Measurements from ENCODE around the gene RBM42.
A peak's percentile ranks its signal among the peaks of the same experiment; 100 is the strongest.

The RBM42 gene

DNA sequence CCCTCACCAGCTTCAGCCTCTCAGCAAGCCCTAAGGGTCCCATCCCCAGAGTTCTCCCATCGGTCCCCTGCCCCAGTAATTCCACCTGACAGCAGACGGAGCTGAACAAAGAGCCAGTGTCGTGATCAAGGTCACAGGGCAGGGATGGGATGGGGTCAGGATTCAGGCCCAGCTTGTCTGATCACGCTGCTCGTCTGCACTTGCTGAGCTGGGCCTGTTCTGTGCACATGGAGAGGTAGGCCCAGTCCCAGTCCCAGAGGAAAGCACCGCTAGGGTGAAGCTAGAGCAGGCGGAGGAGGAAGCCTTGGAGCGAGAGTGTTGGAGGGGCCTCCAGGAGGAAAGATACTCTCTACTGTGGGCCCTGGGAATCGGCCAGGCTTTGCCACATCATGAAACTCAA is 7.1 kb upstream of the RBM42 start:
- no peak for DNase-seq (ENCODE audit: low read depth in 2 of 2)

DNA sequence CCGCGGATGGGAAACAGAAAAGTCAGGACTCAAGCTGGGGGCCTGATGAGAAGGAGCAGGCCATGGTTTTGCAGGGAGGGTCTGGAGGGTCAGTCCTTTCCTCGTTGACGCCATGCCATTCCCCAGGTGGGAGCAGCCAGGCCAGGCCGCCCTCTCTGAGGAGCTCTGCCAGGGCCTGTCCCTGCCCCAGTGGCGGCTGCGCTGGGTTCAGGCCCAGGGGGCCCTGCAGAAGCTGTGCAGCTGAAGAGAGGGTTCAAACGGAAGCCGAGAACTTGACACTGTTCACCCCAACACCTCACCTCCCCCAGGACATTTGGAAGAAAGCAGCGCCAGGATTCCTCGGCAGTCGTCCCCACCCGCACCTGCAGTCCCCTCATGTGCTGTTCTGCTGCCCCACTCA is 6.1 kb upstream of the RBM42 start:
- no peak for DNase-seq (ENCODE audit: low read depth in 2 of 2)

DNA sequence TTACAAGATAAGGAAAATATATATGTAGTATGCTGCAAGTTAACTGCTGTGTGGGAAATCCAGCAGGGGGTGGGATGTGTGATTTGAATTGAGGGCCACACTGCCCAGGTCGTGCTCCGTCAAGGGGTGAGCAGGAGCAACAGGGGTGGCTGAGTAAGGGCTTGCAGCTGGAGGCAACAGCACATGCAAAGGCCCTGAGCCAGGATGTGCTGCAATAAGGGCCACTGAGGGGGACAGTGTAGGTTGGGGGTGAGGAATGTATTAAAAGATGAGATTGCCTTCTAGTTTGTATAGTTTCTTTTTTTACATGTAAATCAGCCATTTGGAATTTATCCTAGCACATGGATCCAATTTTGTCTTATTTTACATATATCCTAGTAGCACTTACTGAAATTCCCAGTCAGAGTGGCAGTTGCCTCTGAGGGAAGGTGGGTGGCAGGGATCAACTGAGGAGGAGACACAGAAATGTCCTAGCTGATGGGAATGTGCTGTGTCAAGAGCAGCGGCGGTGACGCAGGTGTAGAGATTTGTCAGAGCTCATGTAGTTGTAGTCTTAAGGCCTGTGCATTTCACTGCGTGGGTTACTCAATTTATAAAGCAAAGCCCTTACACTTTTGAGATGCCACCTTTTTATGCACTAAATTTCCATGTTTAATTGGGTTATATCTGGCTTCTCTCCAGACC is 5.4 kb upstream of the RBM42 start:
- DNase-seq (ENCODE audit: low read depth in 2 of 2): no peak

DNA sequence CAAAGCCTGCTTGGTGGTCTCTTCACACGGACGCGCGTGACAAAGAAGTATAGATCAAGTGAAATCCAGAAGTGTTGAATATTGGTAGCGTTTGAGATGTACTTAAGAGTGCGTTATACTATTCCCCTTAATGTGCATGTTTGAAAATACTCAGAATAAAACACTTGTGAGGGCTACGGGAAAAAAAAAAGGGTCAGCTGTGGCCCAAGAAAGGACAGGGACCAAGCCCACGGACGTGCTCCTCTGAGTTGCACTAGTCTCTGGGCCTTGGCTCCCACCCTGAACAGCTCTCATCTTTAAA is 622 bp upstream of the RBM42 start:
- DNase-seq (ENCODE audit: low read depth in 2 of 2): no peak

DNA sequence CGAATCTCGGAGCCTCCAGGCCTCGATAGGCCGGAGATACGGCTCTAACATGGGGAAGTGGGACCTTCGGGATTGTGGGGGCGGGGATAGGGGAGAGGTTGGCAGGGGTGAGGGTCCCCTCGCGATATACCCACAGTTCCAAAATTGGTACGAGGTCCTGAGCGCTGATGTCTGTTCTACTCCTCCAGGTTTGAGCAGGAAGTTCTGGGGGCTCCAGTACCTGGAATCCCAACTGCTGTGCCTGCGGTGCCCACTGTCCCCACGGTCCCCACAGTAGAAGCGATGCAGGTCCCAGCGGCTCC is 447 bp downstream of the RBM42 start:
- DNase-seq (ENCODE audit: low read depth in 2 of 2): no peak

DNA sequence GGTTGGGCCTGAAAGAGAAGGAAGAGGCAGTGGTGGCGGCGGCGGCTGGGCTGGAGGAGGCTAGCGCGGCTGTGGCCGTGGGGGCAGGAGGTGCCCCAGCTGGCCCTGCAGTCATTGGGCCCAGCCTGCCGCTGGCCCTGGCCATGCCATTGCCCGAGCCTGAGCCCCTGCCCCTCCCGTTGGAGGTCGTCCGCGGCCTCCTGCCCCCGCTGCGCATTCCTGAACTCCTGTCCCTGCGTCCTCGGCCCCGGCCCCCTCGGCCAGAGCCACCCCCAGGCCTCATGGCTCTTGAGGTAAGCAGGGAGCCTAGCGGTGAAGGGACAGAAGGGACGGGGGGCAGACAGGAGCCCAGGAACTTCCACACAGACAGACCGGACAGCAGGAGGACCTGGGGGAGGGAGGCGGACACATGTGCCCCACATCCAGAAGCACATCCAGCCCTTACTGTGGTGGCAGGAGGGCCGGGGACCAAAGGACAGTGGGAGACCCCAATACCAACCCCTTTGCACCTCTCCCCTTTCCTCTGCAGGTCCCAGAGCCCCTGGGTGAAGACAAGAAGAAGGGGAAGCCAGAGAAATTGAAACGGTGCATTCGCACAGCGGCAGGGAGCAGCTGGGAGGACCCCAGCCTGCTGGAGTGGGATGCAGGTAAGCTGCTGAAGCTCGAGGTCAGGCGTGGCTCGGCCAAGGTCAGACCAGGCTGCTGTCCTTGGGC is 5.0 kb downstream of the RBM42 start:
- no peak for DNase-seq (ENCODE audit: low read depth in 2 of 2)

DNA sequence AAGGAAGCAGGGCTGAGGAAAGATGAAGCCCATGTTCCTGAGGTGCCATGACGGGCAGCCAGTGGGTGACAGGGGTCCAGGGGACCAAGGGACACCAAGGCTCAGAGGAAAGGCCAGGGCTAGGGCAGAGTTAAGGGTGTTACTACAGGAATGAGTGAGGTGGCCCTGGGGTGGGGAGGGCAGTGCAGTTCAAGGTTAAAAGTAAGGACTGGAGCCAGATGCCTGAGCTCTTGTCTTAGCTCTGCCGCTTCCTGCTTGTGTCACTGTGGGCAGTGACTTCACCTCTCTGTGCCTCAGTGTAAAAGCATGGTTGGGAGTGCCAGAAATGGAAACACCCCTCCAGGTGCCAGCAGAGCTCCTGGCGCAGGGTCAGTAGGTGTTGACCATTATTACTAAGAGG is 7.8 kb downstream of the RBM42 start:
- no peak for DNase-seq (ENCODE audit: low read depth in 2 of 2)

DNA sequence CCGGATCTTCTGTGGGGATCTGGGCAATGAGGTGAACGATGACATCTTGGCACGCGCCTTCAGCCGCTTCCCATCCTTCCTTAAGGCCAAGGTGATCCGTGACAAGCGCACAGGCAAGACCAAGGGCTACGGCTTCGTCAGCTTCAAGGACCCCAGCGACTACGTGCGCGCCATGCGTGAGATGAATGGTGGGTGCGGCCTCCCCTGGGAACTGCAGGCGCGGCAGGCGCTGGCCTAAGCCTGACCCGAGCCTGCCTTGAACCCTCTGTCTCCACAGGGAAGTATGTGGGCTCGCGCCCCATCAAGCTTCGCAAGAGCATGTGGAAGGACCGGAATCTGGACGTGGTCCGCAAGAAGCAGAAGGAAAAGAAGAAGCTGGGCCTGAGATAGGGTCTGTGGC is 8.3 kb downstream of the RBM42 start:
- DNase-seq (ENCODE audit: low read depth in 2 of 2): no peak

DNA sequence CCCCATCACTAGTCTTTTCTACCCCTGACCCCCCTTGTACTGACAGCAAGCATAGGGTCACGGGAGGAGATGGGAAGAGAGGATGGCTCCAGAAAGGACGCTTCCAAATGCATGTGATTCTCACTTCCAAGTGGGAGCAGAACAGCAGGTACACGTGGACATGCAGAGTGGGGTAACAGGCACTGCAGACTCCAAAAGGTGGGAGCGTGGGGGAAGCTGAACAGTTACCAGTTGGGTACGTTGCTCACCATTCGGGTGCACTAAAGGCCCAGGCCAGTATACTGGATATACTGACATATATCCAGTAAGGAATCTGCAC is 10.4 kb downstream of the RBM42 start:
- no peak for DNase-seq (ENCODE audit: low read depth in 2 of 2)

DNA sequence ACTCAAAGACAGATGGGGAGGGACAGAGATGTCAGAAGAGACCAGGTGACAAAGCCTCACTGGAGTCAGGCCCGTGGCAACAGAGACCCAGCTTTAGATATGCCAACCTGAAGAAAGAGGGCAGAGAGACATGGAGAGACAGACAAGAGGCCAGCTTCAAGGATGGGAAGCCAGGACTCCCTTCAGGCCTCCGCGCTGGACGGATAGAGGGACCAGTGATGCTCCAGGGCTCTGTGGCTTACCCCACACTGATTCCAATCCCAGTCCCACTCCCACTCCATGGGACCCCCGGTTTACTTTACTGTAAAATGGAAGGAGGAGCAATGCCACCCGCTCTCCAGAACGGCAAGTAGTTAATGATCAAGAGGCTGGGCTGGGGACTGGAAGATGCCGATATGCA is 11.0 kb downstream of the RBM42 start:
- no peak for DNase-seq (ENCODE audit: low read depth in 2 of 2)

DNA sequence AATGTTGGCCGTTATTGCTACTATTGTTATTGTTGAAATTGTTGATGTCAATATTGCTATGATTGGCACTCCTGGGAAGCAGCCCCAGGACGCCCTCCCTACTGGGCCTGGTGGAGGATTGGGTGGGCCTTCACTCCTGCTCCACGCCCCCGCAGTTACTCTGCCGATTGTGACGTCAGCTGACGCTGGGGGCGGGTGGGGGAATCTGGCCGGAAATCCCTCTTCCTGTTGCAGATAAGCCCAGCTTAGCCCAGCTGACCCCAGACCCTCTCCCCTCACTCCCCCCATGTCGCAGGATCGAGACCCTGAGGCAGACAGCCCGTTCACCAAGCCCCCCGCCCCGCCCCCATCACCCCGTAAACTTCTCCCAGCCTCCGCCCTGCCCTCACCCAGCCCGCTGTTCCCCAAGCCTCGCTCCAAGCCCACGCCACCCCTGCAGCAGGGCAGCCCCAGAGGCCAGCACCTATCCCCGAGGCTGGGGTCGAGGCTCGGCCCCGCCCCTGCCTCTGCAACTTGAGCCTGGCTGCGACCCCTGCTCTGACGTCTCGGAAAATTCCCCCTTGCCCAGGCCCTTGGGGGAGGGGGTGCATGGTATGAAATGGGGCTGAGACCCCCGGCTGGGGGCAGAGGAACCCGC is 12.8 kb downstream of the RBM42 start, which contains the start of gene ETV2:
Gene ETV2 (plus strand): TSS at position 231 of the 637 bp plus-strand sequence. CDS start 716 bp downstream, outside the sequence.
- no peak for DNase-seq (ENCODE audit: low read depth in 2 of 2)

DNA sequence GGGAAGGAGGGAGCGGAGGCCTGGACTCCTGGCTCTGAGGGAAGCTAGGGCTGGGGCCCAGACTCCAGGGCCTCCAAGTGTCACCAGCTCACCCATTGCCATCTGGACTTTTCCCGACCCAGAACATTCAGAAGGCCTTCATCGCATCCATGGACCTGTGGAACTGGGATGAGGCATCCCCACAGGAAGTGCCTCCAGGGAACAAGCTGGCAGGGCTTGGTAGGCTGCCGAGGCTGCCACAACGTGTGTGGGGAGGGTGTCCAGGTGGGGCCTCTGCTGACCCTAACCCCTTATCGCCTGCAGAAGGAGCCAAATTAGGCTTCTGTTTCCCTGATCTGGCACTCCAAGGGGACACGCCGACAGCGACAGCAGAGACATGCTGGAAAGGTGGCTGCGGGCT is 13.5 kb downstream of the RBM42 start:
- no peak for DNase-seq (ENCODE audit: low read depth in 2 of 2)

DNA sequence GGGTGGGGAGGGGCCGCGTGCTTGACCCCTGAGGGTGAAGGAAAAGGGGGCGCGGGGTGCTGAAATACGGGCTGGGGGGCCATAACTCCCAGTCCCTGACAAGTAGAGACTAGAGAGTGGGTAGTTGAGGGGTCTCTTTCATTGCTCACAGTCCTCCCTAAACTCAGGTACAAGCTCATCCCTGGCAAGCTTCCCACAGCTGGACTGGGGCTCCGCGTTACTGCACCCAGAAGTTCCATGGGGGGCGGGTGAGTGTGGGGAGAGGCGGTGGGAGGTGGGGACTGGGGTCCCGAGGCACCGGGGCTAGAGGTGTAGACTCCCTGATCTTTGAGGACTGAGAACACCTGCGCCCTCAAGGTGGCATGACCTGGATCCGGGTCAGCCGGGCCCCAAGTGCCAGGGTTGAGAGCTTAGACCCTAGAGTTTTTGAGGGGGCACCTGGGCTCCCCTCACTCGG is 14.0 kb downstream of the RBM42 start:
- DNase-seq (ENCODE audit: low read depth in 2 of 2): no peak

DNA sequence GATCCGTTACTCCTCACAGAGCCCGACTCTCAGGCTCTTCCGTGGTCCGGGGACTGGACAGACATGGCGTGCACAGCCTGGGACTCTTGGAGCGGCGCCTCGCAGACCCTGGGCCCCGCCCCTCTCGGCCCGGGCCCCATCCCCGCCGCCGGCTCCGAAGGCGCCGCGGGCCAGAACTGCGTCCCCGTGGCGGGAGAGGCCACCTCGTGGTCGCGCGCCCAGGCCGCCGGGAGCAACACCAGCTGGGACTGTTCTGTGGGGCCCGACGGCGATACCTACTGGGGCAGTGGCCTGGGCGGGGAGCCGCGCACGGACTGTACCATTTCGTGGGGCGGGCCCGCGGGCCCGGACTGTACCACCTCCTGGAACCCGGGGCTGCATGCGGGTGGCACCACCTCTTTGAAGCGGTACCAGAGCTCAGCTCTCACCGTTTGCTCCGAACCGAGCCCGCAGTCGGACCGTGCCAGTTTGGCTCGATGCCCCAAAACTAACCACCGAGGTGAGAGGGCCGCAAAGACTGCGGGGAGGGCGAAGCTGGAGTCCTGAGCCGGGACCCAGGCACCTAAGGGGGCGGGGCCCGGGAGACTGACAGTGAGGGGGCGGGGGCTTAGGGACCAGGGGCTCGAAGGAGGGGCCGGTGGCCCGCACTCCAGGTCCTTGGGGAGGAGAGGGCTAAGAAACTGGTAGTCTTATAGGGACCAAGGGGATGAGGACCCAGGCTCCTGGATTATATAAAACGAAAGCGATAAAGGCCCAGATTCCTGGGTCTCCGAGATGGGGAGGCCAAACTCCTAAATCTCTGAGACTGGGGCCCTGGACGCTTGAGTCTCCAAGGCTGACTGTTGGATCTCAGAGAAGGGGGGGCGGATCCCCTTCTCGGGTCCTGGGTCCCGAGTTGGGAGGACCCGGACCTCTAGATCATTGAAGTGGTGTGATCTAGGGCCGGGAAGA is 14.7 kb downstream of the RBM42 start:
- DNase-seq (ENCODE audit: low read depth in 2 of 2): peak; percentile 59 to 78

DNA sequence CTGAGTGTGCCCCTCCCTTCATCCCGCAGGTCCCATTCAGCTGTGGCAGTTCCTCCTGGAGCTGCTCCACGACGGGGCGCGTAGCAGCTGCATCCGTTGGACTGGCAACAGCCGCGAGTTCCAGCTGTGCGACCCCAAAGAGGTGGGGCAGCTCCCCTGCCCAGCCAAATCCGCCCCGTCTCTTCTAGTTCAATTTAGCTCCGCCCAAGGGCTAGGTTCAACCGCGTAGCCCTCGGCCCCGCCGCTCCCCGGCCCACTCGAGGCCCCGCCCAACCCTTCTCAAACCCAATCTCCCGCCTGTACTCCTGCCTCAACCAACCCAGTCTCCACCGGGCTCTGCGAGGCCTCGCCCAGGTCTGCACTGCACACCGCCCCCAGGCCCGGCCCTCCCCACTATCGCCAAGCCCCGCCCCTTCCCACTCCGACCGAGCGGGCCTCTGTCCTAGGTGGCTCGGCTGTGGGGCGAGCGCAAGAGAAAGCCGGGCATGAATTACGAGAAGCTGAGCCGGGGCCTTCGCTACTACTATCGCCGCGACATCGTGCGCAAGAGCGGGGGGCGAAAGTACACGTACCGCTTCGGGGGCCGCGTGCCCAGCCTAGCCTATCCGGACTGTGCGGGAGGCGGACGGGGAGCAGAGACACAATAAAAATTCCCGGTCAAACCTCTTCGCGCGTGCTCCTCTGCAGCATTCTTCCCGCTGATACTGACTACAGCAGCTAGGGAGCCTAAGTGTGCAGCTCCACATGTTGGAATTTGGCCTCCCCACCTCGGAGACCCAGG is 15.6 kb downstream of the RBM42 start:
- peak; percentile 86 to 97 for DNase-seq (ENCODE audit: low read depth in 2 of 2)

DNA sequence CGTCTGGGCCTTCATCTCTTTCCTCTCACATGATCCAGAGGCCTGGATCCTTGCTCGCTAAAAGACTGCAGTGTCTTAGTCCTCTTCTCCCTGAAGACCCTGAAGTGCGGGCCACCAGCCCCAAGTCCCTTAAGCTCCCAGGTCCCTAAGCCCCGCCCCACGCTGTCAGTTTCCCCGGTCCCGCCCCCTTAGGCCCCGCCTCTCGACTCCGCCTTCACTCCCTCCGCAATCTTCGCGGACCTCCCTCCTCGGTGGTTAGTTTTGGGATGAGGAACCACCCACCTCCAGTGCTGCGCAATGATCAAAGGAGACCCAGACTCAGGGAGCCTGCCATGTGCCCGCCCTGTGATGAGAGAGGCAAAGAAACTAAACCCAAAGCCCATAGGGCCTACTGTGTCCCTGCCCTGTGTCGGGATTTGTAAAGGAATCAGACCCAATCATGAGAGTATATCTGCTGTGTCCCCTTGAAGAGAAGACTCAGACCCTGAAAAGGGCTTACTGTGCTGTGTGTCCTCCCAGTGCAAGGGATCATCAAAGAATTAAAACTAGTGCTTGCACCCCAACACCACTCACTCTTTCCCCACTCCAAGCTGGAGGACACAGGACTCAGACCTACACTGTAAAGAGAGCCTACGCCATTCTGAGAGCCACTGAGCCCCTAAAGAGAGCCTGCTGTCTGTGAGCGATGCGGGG is 16.3 kb downstream of the RBM42 start:
- DNase-seq (ENCODE audit: low read depth in 2 of 2): peak; percentile 67 to 90

DNA sequence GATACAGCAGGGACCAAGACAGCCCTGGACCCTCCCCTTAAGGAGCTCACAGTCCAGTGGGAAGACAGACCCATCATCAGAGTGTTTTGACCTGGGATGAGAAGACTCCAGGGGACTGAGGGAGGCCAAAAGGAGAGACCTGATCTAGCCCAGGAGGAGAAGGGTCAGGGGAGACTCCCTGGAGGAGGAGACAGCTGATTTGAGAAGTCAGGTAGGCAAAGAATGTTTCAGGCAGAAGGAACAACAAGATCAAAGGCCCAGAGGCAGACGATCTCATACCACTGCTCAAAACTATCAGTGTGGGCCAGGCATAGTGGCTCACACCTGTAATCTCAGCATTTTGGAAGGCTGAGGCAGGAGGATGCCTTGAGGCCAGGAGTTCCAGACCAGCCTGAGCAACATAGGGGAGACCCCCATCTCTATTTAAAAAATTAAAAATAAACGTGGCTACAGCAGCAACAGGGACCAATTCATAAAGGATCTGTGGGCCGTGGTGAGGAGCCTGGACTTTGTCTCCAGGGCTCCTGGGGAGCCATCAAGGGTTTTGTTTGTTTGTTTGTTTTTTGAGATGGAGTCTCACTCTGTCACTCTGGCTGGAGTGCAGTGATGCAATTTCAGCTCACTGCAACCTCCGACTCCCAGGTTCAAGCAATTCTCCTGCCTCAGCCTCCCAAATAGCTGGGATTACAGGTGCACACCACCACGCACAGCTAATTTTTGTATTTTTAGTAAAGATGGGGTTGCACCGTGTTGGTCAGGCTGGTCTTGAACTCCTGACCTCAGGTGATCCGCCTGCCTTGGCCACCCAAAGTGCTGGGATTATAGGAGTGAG is 17.1 kb downstream of the RBM42 start:
- no peak for DNase-seq (ENCODE audit: low read depth in 2 of 2)

DNA sequence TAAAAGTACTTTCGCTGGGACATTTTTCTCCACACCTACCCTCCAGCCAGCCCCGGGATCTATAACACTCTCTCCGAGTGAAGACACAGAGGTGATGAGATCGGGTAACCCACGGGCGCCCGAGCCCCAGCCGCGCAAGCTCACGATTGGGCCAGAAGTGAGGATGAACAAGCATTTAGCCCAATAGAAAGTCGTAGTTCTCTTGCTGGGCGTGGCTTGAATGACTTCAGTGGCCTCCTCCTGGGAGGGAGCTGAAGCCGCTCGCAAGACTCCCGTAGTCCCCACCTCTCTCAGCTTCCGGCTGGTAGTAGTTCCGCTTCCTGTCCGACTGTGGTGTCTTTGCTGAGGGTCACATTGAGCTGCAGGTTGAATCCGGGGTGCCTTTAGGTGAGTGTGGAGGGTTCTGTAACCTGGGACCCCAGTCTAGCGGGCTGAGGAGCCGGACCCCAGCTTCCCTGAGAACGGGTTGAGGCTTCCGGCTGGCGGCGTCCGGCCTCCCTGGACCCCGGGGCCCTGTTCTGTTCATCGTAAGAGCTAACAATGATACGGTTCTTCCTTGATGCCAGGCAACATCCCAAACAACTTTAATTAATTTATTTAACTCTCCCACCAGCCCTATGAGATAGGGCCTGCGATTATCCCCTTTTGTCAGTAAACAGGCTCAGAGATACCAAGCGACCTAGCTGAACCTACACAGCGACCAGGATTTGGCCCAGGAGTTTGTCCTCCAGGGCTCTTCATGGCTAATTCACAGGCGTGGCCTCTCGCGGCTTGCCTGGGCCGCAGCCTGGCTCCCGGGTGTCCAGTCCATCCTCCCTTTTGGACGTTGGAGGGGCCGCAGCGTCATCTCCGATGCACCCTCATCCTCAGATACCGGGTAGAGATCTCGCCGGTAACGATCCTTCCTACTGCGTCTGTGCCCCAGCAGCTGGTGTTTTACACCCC is 19.5 kb downstream of the RBM42 start, which contains the start of gene COX6B1:
Gene COX6B1 (plus strand): TSS at position 307 of the 945 bp plus-strand sequence. CDS start 2,921 bp downstream, outside the sequence.
- DNase-seq (ENCODE audit: low read depth in 2 of 2): peak; percentile 83 to 89

DNA sequence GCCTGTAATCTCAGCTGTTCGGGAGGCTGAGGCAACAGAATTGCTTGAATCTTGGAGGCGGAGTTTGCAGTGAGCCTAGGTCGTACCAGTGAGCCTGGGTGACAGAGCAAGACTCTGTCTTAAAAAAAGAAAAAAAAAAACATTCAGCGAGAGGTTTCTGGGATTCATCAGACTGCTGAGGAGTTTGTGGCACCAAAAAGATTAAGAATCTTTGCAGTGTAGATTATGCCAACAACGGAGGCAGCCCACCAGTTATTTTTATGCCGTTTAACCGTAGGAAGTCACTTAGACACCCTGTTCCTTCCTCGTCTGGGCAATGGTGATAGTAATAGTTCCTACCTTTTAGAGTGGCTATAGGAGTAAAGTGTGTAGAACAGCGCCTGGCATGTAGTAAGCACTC is 21.7 kb downstream of the RBM42 start:
- DNase-seq (ENCODE audit: low read depth in 2 of 2): no peak
